H9 (cell line): ENCODE measurements around the gene ACSL6. TPM values are rescaled to one million over a fixed set of nuclear protein-coding genes. Genes with fewer than 3 reads are reported as not detected.

Experiments used
- DNase-seq: peaks from one replicate; pipeline ENCODE4 v3.0.0-alpha.2; 2017
- H2AFZ ChIP-seq: one replicate; pipeline ENCODE4 v1.6.1; 2013; ENCODE audit warnings: mild to moderate bottlenecking, low read length, control low read depth, moderate library complexity
- H2AK5ac ChIP-seq: 2 replicates; pipeline ENCODE4 v1.6.1; 2013; ENCODE audit warnings: low read length, control low read depth, mixed read lengths; ENCODE audit not compliant: insufficient read length
- H2BK120ac ChIP-seq: one replicate; pipeline ENCODE4 v1.6.1; 2013; ENCODE audit warnings: low read depth, mild to moderate bottlenecking, low read length, control low read depth, inconsistent platforms; ENCODE audit not compliant: poor library complexity, severe bottlenecking
- H2BK12ac ChIP-seq: 2 replicates; pipeline ENCODE4 v1.6.1; 2013; ENCODE audit warnings: low read length, control low read depth, mixed read lengths, low read depth; ENCODE audit not compliant: insufficient read length
- H2BK15ac ChIP-seq: 2 replicates; pipeline ENCODE4 v1.6.1; 2013; ENCODE audit warnings: low read depth, low read length, control low read depth
- H2BK20ac ChIP-seq: one replicate; pipeline ENCODE4 v1.6.1; 2013; ENCODE audit warnings: low read depth, mild to moderate bottlenecking, low read length, control low read depth, inconsistent platforms; ENCODE audit not compliant: poor library complexity, severe bottlenecking
- H2BK5ac ChIP-seq: 2 replicates; pipeline ENCODE4 v1.6.1; 2013; ENCODE audit warnings: low read length, control low read depth, mixed read lengths; ENCODE audit not compliant: insufficient read length
- H3K14ac ChIP-seq: 2 replicates; pipeline ENCODE4 v1.6.1; 2013; ENCODE audit warnings: low read length, control low read depth; ENCODE audit not compliant: insufficient read depth
- H3K18ac ChIP-seq: 2 replicates; pipeline ENCODE4 v1.6.1; 2013; ENCODE audit warnings: low read depth, mild to moderate bottlenecking, mixed read lengths, low read length, control low read depth; ENCODE audit not compliant: insufficient read length
- H3K23ac ChIP-seq: 2 replicates; pipeline ENCODE4 v1.6.1; 2013; ENCODE audit warnings: low read length, control low read depth, mixed read lengths, low read depth; ENCODE audit not compliant: insufficient read length
- H3K23me2 ChIP-seq: 2 replicates; pipeline ENCODE4 v1.6.1; 2013; ENCODE audit warnings: low read depth, mild to moderate bottlenecking, mixed read lengths, low read length, control low read depth; ENCODE audit not compliant: insufficient read length, poor library complexity, severe bottlenecking
- H3K27ac ChIP-seq: 2 replicates; pipeline ENCODE4 v1.5.1; 2013; ENCODE audit warnings: low read length, control low read depth, mixed read lengths, low read depth; ENCODE audit not compliant: insufficient read length
- H3K27me3 ChIP-seq: 2 replicates; pipeline ENCODE4 v1.6.1; 2013; ENCODE audit warnings: low read length, control low read depth, inconsistent platforms; ENCODE audit not compliant: insufficient read depth
- H3K4ac ChIP-seq: 2 replicates; pipeline ENCODE4 v1.6.1; 2013; ENCODE audit warnings: low read depth, mild to moderate bottlenecking, control low read depth, inconsistent platforms, low read length, moderate library complexity
- H3K4me1 ChIP-seq: 2 replicates; pipeline ENCODE4 v1.6.1; 2013; ENCODE audit warnings: low read length, control low read depth, inconsistent platforms; ENCODE audit not compliant: insufficient read depth
- H3K4me2 ChIP-seq: 2 replicates; pipeline ENCODE4 v1.6.1; 2013; ENCODE audit warnings: low read length, control low read depth, mixed read lengths; ENCODE audit not compliant: insufficient read length, insufficient read depth
- H3K56ac ChIP-seq: 2 replicates; pipeline ENCODE4 v1.6.1; 2013; ENCODE audit warnings: low read depth, mild to moderate bottlenecking, mixed read lengths, low read length, control low read depth; ENCODE audit not compliant: insufficient read length
- H3K79me1 ChIP-seq: 2 replicates; pipeline ENCODE4 v1.6.1; 2013; ENCODE audit warnings: low read depth, mild to moderate bottlenecking, moderate library complexity, low read length, control low read depth, inconsistent platforms; ENCODE audit not compliant: insufficient read depth, poor library complexity, severe bottlenecking
- H3K79me2 ChIP-seq: 2 replicates; pipeline ENCODE4 v1.6.1; 2013; ENCODE audit warnings: low read length, control low read depth, inconsistent platforms; ENCODE audit not compliant: insufficient read depth
- H3K9ac ChIP-seq: 2 replicates; pipeline ENCODE4 v1.6.1; 2013; ENCODE audit warnings: low read length, control low read depth, mixed read lengths; ENCODE audit not compliant: insufficient read length; ENCODE audit errors: extremely low read depth
- H3K9me3 ChIP-seq: one replicate; pipeline ENCODE4 v1.6.1; 2013; ENCODE audit warnings: low read depth, low read length, inconsistent platforms; ENCODE audit not compliant: control insufficient read depth
- H3T11ph ChIP-seq: one replicate; pipeline ENCODE4 v1.6.1; 2013; ENCODE audit warnings: mild to moderate bottlenecking, low read length, control low read depth, inconsistent platforms
- H4K20me1 ChIP-seq: one replicate; pipeline ENCODE4 v1.6.1; 2013; ENCODE audit not compliant: control insufficient read depth, insufficient read length, insufficient read depth
- H4K5ac ChIP-seq: 2 replicates; pipeline ENCODE4 v1.6.1; 2013; ENCODE audit warnings: low read depth, mild to moderate bottlenecking, mixed read lengths, low read length, control low read depth; ENCODE audit not compliant: insufficient read length
- H4K8ac ChIP-seq: replicated peaks from 2 replicates; pipeline ENCODE4 v1.6.1; 2013; ENCODE audit warnings: low read length, control low read depth, mixed read lengths, low read depth; ENCODE audit not compliant: insufficient read length
- H4K91ac ChIP-seq: 2 replicates; pipeline ENCODE4 v1.6.1; 2013; ENCODE audit warnings: low read depth, mild to moderate bottlenecking, moderate library complexity, mixed read lengths, low read length, control low read depth; ENCODE audit not compliant: insufficient read length
- H3K27ac Mint-ChIP-seq, 3 experiments: 2 replicates in 2 of 3; 3 replicates in 1 of 3; pipeline ENCODE4 v1.8.0; 2020 to 2021; ENCODE audit warnings: mixed read lengths in 3 of 3, mild to moderate bottlenecking in 1 of 3, moderate library complexity in 1 of 3
- H3K27me3 Mint-ChIP-seq: 2 replicates; pipeline ENCODE4 v1.8.0; 2021; ENCODE audit warnings: low read depth, mild to moderate bottlenecking, moderate library complexity, mixed read lengths
- H3K36me3 Mint-ChIP-seq, 3 experiments: 2 replicates in 2 of 3; 3 replicates in 1 of 3; pipeline ENCODE4 v1.8.0; 2020 to 2021; ENCODE audit warnings: low read depth in 3 of 3, mixed read lengths in 3 of 3; ENCODE audit not compliant: insufficient read depth in 1 of 3
- H3K4me1 Mint-ChIP-seq, 2 experiments: 2 replicates each; pipeline ENCODE4 v1.8.0; 2020; ENCODE audit warnings: mixed read lengths in 2 of 2
- H3K4me3 Mint-ChIP-seq, 2 experiments: 2 replicates in 1 of 2; 3 replicates in 1 of 2; pipeline ENCODE4 v1.8.0; 2020 to 2021; ENCODE audit warnings: mild to moderate bottlenecking in 2 of 2, mixed read lengths in 2 of 2, moderate library complexity in 1 of 2
- H3K9me3 Mint-ChIP-seq, 2 experiments: 2 replicates in 1 of 2; 3 replicates in 1 of 2; pipeline ENCODE4 v1.8.0; 2020; ENCODE audit warnings: mild to moderate bottlenecking in 2 of 2, mixed read lengths in 2 of 2, moderate library complexity in 1 of 2
- CTCF ChIP-seq: fragments of 200-600 bp; sonication (generic); conservative IDR thresholded peaks from 3 replicates; pipeline ENCODE4 v1.8.0; 2021; ENCODE audit warnings: antibody characterized with exemption, mild to moderate bottlenecking
- WGBS: extraction: QIAGEN DNeasy Blood & Tissue Kit; methylation state at CpG from one replicate; pipeline ENCODE4 v1.1.7; 2013; ENCODE audit warnings: missing lambda C conversion rate, low lambda C conversion rate, mixed read lengths; ENCODE audit not compliant: insufficient read length; ENCODE audit errors: extremely low coverage; 5-methylcytosine and 5-hydroxymethylcytosine counted together
- total RNA-seq: library from RNA; stranded (reverse); gene quantifications from 2 replicates; pipeline ENCODE4 v1.2.1, GENCODE V29; 2021

Gene ACSL6
- total RNA-seq, 1 experiment from 2014 or later: 1.6 TPM

GRCh38 chr5:132000241-132000490 lies 11.3 kb downstream of the ACSL6 start:
- Histone ChIP-seq H3K23ac (no peak overlapping the region), H3K14ac (no peak overlapping the region), H2BK5ac (no peak overlapping the region), H4K20me1 (no peaks in the 10 kb centered on the region), H3K79me1 (no peaks in the 10 kb centered on the region), H2AK5ac (no peak overlapping the region), H4K5ac (no peak overlapping the region), H3K4ac (no peak overlapping the region), H3T11ph (no peak overlapping the region), H2BK20ac (no peak overlapping the region), H2BK15ac (no peak overlapping the region), H3K18ac (no peak overlapping the region), H4K91ac (no peak overlapping the region), H3K56ac (no peak overlapping the region), H4K8ac (no peak overlapping the region), H2BK12ac (no peak overlapping the region), H2AFZ (no peak overlapping the region), H3K4me2 (no peak overlapping the region), H3K79me2 (no peaks in the 10 kb centered on the region), H3K4me1 (peaks cover 9% of the 10 kb centered on the region; the same call in 1 of the 2 replicates), H3K9ac (no peak overlapping the region), H3K27ac (no peak overlapping the region), H2BK120ac (no peak overlapping the region), H3K23me2 (no peaks in the 10 kb centered on the region), H3K27me3 (no peaks in the 10 kb centered on the region), H3K9me3 (no peaks in the 10 kb centered on the region)
- H3K4me3 Mint-ChIP-seq: no peak overlapping the region
- no peak overlapping the region for H3K27ac Mint-ChIP-seq
- peaks cover 15% of the 10 kb centered on the region for H3K27me3 Mint-ChIP-seq
- H3K36me3 Mint-ChIP-seq: no peaks in the 10 kb centered on the region
- H3K9me3 Mint-ChIP-seq: no peaks in the 10 kb centered on the region
- no peak for DNase-seq
- no CpG with 5 or more reads among the region's 2 CpGs for WGBS
- no peak for TF ChIP-seq CTCF
- H3K4me1 Mint-ChIP-seq: peaks cover 33 to 39% of the 10 kb centered on the region in 2 experiments
